NCI-H146 treated with DMSO at 0.1 percent for 48 hours (cell line): ENCODE measurements around the gene PRDM16.
"Not testable (repeated sequence)": the region's sequence is repeated elsewhere in the genome, so short reads cannot be mapped to it uniquely, and the experiment has no call there.

Experiments used
- DNase-seq: peaks from one replicate; lab custom pipeline; 2025; ENCODE audit not compliant: unreplicated experiment; lab: John Stamatoyannopoulos, UW

The PRDM16 gene

DNA sequence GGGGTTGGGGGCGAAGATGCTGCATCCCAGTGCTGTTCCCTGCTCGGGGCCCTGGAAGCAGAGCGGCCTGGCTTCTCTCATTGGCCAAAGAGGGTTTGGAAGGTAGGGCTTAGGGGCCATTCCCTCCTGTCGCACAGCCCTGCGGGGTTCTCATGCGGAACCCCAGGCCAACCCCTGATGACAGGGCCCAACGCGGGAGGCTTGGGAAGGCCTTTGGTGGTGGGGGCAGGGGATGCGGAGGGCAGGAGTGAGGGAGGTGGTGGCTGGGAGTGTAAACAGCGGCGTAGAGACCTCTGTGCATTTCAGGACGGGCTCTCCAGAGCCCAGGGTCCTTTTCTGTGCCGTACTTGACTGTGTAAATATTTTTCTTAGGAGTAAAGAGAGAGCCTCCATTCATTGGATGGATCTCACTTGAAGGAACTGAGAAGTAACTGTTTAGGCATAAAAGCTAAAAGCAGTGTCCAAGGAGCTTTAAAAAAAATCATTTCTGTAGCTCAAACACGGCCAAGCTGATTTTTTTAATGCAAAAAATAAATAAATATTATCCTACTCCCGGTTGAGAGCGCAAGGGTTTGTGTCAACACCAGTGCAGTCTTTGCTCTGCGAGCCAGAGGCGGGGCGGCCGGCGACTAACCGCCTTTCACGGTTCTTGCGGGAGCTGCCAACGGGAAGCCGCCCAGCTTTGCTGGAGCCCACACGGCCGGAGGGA, 169.1 kb downstream of the PRDM16 start:
- DNase-seq: no peak

DNA sequence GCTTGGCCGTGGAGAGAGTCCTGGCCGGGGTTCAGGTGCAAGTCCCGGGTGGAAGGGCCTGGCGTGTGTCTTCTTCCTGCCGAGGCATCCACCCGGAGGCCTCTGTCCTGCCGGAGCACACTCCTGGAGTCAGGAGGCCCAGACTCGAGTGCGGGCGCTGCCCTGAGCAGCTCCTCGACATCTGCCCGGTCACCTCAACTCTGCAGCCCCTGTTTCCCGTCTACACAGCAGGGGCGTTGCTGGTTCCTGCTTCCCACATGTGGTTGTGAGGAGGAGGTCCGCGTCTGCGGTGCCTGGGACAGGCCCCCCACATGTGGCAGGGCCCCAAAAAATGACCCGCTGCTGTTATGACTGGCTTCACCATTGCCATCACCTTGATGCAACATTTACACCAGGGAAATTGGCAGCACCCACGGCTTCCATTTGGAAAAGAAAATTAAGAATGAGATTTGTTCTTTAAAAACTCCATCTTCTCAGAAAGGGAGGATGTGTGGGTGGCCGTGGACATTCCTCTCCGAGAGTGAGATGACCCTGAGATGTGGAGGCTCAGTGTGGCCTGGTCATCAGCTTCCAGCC, 169.8 kb downstream of the PRDM16 start:
- DNase-seq: no peak

DNA sequence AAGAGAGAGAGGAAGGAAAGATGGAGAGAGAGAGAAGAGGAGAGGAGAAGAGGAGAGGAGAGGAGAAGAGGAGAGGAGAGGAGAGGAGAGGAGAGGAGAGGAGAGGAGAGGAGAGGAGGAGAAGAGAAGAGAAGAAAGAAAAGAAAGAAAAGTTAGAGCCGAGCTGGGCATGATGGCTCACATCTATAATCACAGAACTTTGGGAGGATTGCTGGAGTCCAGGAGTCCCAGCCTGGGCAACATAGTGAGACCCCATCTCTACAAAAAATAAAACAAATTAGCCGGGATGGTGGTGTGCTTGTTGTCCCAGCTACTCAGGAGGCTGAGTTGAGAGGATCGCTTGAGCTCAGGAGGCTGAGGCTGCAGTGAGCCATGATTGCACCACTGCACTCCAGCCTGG, 171.0 kb downstream of the PRDM16 start:
- not testable (repeated sequence) for DNase-seq

DNA sequence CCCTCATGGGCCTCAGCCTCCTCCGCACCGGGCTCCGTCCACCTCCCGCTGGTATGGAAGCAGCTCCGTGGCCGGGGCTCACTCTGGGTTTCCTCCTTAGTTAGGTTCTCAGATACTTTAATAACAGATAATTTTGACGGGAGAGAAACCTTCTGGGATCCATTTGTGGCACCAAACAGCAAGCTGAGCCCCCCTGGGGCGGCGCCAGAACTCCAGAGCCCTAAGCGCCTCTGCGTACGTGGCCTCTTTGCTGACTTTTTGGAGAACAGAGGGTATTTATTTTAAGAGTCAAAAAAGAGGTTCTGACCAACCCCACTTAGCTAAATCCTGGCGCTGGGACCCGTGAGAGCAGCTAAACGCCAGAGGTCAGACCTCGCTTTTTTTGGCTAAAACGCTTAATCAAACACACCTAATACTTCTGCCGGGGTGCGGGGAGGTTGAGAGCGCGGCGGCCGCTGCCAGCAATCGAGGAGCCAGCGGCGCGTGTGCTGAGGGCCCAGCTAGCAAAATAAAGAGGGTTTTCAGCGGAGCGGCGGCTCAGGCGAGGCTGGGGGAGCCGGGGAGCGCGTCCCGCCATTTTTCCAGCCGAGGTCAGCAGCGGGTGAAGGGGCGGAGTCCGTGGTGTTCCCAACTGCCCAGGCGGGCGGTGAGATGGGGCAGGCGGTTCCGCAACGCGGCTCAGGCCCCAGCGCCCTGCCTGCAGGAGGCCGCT, 171.7 kb downstream of the PRDM16 start:
- no peak for DNase-seq

DNA sequence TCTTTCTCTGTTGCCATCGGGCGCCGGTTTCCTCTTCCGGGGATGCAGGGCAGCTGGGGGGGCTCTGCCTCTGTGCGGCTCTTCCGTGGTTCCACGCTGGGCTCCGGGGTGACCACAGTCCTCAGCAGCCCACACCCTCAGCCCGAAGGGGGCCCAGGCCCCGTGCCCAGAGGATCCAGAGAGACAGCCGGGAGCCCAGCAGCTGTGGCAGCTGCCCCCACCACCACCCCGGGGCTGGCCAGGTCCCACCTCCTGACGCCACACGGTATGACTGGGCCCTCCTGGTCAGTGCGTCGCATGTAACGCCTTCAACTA, 172.2 kb downstream of the PRDM16 start:
- no peak for DNase-seq

DNA sequence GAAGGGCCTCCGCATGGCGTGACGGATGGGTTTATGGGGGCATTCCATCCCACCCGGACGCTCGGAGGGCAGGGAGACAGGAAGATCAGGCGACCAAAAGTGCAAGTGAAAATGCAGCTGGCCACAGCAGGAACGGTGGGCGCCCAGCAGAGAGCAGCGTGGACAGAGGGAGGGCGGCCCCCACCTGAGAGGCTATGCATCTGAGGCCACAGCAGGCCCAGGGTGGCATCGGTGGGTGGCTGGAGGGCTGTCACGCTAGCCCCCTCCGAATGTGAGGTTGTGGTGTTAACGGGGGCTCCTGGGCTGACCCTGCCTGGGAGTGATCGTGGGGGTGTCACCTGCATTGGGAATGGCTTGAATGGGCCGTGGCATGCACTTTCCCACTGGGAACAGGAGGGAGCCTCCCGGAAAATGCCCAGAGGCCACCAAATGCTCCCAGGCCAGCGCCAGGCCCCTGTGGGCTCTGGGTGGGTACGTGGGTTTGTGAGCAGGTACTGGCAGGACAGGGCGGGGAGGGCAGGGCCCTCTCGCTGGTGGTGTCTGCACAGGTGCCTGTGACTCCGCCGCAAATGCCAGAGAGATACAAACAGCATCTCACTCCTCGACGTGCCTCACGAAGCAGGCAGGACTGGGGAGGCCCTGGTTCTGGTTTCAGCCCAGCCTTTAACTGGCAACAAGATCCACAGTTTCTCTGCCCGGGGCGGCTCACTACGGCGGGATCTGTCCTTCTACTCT, 172.8 kb downstream of the PRDM16 start:
- no peak for DNase-seq

DNA sequence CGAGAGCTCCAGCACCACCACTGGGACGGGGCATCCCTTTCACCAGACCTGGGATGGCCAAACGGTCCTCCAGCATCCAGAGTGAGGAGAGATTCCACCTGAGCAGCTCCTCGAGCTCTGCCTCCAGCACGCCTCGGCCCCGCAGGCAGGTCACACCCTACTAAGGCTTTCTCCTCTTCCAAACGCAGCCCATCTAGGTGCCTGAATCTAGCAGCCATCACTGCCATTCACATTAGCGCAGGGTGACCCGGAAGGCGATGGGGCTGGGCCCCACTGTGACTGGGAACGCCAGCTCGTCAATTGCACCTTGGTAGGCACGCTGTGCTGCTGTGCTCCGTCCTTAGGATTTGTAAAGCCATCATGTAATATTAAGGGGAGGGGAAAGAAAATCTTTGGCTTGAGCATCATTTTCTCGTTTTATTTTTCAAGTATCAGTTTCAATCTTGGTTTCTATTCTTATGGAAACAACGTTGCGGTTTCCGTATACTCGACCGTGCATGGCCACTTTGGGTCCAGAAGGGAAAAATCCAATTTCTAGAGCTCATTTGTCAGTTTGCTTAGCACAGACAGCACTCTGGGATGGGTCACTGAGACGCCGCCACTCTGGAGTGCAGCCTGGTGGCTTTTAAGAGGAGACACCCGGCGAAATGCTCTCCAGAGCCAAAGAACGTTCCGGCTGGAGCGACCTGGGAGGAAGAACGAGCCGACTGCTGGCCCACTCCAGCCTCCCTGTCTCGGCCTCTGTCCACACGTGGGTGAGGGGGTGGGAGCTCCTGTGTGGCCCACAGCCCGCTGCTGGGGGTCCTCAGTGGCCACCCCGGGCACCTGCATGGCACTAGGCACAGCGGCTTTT, 173.6 kb downstream of the PRDM16 start:
- DNase-seq: no peak

DNA sequence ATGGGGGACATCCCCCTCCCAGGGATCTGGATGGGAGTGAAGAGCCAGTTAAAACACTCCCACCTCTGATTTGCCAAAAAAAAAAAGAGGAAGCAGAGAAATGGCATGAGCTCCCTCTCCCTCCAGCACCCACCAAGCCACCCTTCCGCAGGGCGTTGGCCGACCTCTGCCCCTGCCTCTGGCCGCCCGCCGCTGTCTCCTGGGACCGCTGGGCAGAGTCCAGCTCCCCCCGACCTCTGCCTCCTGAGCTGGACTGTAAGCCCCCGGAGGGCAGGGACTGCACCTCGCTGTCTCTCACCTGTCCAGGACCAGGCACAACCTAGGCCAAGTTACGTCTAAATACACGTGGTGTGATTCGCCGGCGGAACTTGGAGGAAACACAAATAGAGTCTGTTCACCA, 174.3 kb downstream of the PRDM16 start:
- no peak for DNase-seq

DNA sequence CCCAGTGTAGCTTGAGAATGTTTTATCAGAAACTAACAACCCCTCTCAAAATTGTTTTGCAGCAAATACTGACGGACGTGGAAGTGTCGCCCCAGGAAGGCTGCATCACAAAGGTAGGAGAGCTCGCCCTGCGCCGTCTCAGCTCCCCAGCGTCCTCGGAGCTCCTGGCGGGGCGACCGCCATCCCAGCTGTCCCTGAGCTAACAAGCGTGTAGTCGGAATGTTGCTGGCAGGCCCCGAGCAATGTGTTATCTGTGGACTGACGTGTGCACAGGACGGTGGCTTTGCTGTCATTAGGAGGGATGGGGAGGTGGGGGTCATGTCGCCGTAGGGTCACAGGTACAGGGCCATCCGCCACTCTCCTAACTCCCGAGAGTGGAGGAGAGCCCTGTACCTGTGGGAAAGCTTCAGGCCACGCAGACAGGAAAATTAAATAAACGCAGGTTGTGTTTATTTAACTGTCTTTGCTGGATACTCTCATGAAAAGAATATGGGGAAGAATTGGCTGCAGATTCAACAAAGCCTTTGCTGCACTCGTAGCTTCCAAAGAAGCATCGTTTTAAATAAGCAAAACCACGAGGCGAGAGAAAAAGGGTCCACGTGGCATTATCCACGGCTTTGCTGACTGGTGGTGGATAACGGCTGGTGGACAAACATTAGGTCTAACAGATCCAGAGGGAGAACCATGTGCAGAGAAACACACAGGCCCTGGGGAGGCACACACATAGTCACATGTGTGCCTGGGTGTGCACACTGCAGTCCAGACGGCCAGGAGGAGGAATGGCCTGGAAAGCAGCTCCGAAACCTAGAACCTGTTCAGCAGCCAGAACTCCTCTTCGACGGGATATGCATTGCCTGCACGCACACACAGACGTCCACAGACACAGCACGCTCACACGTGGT, 175.3 kb downstream of the PRDM16 start:
- no peak for DNase-seq

DNA sequence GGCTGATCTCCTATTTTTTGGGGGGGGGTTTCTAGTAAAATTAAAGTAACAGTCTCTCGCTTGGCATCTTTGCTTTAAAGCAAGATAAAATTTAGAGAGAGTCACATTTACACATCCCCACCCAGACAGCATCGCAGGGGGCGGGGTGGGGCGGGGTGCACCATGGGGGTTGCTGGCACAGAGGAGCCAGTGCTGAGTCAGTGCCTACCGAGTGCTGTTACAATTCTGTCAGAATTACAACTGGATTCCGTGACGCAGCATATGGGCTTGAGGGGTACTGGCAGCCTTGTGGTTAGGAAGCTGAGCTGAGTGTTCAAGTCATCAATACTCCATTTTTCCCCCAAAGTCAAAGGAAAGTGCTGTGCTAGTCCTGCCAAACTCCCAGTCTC, 175.9 kb downstream of the PRDM16 start:
- DNase-seq: no peak

DNA sequence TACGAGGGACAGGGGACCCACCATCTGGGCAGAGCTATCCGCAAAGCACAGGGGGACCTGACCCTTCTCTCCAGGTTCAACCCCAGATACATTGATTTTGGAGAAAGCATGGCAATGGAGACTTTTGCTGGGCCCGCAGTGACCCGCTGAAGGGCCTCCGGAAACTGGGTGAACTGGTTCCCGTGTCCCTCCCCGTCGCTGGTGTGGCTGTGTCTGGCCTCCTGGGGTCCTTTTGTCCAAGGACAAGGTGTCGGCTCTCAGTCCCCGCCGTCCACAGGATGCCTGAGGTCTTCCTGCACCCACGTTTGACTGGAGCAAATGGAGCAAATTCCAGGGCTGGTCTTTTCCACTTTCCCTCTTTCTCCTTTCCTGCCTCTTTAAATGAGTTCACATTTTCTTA, 176.3 kb downstream of the PRDM16 start:
- DNase-seq: no peak

DNA sequence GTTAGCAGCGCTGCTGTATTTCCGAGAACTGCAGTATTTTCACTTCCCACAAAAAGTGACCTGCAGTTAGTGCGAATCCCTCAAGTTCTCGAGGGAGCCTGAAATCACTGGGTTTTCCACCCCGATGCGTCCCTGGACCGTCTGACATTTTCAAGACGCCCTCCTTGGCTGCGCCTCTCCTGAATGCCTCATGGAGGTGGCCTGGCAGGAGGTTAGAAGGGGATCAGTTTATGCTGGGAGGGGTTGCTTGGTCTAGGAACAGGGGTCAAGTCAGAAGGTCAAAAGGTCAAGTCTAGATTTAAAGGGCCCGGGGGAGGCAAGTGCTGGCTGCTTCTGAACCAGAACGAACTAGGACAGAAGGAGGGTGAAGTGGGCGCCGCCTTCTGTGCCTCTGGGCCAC, 176.8 kb downstream of the PRDM16 start:
- DNase-seq: no peak

DNA sequence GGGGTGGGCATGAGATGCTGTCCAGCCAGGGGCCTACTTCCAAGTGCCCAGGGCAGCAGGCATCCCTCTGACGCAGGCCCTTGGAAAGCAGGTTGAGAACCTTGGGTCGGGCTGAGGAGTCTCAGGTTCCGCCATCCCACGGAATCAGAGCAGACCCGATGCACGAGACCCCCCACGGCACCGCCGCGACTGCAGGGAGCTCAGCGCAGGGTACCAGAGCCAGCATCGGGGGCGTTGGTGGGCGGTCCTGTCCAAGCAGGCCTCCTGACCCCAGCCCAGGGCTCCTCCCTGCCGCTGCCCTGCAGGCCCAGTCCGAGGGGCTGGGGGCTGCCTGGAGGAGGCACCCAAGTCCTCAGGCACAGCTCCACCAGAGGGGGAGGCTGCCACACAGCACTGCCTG, 177.2 kb downstream of the PRDM16 start:
- no peak for DNase-seq

DNA sequence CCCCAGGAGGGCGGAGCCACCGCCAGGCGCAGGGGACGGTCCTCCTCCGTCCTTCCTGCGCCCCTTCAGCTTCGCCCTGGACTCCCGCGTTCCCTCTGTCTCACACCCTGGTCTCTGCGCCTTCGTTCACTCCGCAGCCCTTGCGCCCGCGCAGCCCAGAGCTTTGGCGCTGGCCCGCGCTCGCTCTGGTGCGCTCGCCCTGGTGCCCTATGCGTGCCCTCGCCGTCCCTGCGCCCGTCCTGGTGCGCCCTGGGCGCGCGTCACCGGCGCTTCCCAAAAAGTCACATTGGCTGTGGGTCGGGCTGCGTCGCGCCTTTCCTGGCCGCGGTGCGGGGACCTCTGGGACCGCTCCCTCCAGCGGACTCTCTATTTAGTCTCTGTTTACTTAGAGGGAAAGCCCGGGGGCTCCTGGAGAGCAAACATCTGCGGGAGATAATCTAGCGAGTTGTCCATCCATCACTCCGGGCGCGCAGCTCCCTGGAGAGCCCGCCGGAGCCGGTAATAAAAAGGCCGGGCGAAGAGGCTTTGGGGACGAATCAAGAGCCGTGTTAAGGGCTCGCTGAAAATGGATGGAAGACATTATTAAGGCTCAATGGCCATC, 178.6 kb downstream of the PRDM16 start:
- no peak for DNase-seq

DNA sequence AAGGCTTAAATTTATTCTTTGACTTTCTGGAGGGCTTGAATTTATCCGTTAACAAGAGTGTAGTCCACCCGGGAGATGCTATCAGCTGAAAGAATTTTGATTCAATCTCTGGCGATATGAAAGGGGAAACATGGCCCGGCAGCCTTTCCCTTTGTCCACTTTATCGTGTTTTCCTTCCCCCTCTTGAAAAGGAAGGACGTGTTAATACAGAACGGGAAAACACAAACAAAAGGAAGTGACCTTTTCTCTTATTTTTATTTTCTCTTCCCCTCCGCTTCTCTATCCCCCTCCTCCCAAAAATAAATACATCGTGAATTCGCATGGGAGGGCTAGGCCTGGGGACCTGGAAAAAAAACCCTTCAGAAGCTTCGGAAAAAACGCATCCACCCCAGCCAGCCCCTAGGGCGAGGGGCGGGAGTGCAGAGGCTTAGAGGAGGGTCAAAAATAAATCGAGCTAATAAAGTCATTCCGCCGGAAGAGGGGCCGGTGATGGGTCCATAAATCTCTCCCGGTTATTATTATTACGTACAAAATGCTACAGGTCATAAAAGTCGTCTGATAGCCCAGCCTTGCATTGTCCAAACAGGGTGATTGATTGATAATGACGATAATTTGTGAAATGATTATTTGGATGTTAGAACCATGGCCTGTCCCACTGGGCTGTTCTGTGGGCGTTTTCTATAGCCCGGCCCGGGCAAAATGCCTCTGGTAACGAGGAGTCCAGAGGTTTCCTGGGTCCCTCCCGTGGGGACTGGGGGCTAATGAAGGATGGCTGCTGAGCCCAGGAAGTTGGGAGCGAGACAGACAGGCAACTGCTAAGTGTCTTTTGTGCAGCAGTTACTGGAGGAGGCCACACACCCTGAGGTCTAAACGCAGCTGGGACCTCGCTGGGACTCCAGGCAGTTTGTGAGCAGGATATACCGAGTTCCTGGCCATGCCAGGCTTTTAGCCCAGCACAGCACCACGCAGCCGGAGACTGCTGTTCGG, 179.4 kb downstream of the PRDM16 start:
- DNase-seq: no peak

DNA sequence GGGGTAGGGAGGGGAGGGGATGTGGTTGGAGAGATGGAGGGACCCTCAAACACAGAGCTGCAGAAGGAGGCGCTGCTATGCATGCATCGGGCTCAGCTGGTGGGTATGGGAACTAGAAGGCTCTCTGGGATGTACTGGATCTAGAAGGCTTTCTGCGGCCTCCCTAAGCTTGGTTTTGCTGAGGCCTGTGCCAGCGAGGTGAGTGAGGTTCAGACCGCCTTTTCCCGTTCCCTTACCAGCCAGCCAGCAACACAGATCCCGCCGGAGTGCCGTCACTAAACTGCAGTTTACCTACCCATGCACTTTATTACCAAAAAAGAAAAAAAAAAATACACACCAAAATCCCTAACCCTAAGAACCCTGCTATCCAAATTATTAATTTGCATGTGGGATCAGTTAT, 180.2 kb downstream of the PRDM16 start:
- no peak for DNase-seq

DNA sequence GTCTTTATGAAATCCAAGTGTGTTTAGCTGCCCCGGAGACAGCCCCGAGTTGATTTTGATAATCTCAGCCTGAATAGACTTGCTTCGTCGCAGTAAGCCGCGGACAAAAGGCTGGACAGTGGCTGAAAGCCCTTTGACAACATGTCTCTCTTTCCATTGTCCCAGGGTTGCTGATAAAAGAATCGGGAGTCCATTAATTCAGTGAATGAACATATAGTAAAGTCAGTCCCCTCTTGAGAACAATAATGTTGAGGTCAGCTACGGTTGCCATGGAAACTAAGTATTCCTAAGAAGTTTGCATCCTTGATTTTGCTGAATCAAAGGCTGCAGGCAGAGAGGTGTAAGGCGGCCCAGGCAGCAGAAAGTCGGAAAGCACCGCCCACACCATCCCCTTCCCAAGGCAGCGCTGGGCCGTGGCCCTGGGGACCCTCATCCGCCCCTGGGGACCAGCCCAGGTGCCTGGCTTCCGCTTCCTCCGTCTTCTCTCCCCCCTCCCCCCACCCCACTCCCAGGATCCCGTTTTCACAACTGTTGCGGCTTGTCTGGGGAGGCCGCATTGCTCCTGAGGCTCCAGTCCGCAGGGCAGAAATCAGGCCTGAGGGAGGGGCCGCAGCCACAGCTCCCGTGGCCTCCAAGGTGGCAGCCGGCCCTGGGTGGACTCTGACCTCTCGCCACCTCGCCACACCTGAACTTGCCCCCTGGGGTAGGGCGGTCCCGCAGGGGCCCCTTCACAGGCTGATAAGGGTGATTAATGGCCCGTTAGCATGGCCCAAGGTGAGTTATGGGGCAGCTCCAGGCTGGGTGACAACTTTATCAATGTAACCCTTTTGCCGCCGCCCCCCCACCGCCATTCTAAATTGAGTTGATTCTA, 180.9 kb downstream of the PRDM16 start:
- DNase-seq: no peak

DNA sequence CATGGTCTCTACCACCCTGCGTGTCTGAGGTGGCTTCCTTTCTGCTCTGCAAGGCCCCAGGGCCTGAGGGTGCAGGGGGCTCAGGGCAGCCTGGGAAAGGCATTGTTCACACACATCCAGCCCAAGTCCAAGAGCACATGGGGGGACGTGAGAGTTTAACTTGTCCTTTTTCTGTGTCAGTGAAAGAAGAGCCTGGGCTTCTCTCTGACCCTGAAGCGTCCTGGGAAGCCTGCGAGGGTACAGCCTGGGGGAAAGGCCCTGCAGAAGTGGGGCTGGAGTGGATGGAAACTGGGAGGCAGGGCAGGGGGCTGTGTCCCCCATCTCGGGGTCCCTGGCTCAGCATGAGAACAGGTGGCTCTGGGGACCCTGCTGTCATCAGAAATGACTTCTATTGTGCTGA, 181.6 kb downstream of the PRDM16 start:
- no peak for DNase-seq
